ENCODE results near the gene CTSZ. TPM values are rescaled to one million over a fixed set of nuclear protein-coding genes. Genes with fewer than 3 reads are reported as not detected.

Gene CTSZ
- total and polyA plus RNA-seq, 2 of the 8 experiments (the other 6 are each of a cell fraction or from before 2014, with no cell fraction given): 32.8 to 34.0 TPM

- TF ChIP-seq HDAC2 (IDR thresholded peaks at IDR 0.05; ENCODE audit: borderline replicate concordance in 1 of 2, low read depth in 2 of 2, low read length in 2 of 2) (no peak), POU5F1 (IDR thresholded peaks at IDR 0.05; ENCODE audit: low read depth, low read length) (no peak), TAF1 (IDR thresholded peaks at IDR 0.05; ENCODE audit: low read depth, low read length) (no peak), SUZ12 (IDR thresholded peaks at IDR 0.05; ENCODE audit: low read length) (no peak), EGR1 (IDR thresholded peaks at IDR 0.05; ENCODE audit: borderline replicate concordance, low read depth, low read length) (no peak), TEAD4 (IDR thresholded peaks at IDR 0.05; ENCODE audit: low read depth, low read length) (no peak), BCL11A (IDR thresholded peaks at IDR 0.05; ENCODE audit: low read depth in 2 of 2, low read length in 2 of 2) (no peak)
Measured at GRCh38 chr20:59027741-59028320, 20.8 kb upstream of the CTSZ start (continued).

Measured in H1 (cell line).